SU-DHL-6 (cell line): Measurements from ENCODE around the gene HIBADH.

Source experiments
- H2AFZ ChIP-seq: fragments of 200-600 bp; sonication (generic); 2 replicates; pipeline ENCODE4 v1.6.1; 2014; ENCODE audit warnings: low read depth, mild to moderate bottlenecking, moderate library complexity, mixed read lengths, antibody characterized with exemption, low read length; ENCODE audit not compliant: severe bottlenecking
- H3F3A ChIP-seq: fragments of 200-600 bp; shearing (Covaris generic); 2 replicates; pipeline ENCODE4 v1.6.0; 2016; ENCODE audit warnings: antibody characterized with exemption, mild to moderate bottlenecking; ENCODE audit not compliant: insufficient read depth
- H3K27ac ChIP-seq: fragments of 200-600 bp; sonication (generic); 2 replicates; pipeline ENCODE4 v1.5.1; 2016; ENCODE audit warnings: low read depth, mild to moderate bottlenecking, low read length, moderate library complexity, mixed read lengths
- H3K27me3 ChIP-seq: fragments of 200-600 bp; sonication (generic), shearing (Covaris generic); 2 replicates; pipeline ENCODE4 v1.6.0; 2014; ENCODE audit warnings: mild to moderate bottlenecking, low read length
- H3K36me3 ChIP-seq: fragments of 200-600 bp; sonication (generic); 2 replicates; pipeline ENCODE4 v1.6.1; 2014; ENCODE audit warnings: mild to moderate bottlenecking, low read length, mixed read lengths
- H3K4me2 ChIP-seq: fragments of 300-600, 200-600 bp; shearing (Covaris generic), sonication (generic); 2 replicates; pipeline ENCODE4 v1.6.0; 2014; ENCODE audit warnings: low read length, low read depth, mild to moderate bottlenecking; ENCODE audit not compliant: poor library complexity, severe bottlenecking
- H3K4me3 ChIP-seq: fragments of 200-600 bp; sonication (generic); 2 replicates; pipeline ENCODE4 v1.5.1; 2014; ENCODE audit warnings: antibody characterized with exemption, low read length, mild to moderate bottlenecking, mixed read lengths; ENCODE audit not compliant: insufficient read depth, poor library complexity, severe bottlenecking
- H3K79me2 ChIP-seq: fragments of 200-600 bp; sonication (generic); 2 replicates; pipeline ENCODE4 v1.6.1; 2014; ENCODE audit warnings: mild to moderate bottlenecking, low read length, moderate library complexity; ENCODE audit not compliant: insufficient read depth
- H3K9ac ChIP-seq: fragments of 200-600 bp; sonication (generic); 2 replicates; pipeline ENCODE4 v1.7.0; 2014; ENCODE audit warnings: mild to moderate bottlenecking, low read length
- H3K9me2 ChIP-seq: fragments of 200-600 bp; sonication (generic); replicated peaks from 2 replicates; pipeline ENCODE4 v1.6.1; 2014; ENCODE audit warnings: low read length; ENCODE audit not compliant: insufficient read depth
- H3K9me3 ChIP-seq: fragments of 200-600 bp; sonication (generic); 2 replicates; pipeline ENCODE4 v1.6.1; 2014; ENCODE audit warnings: low read length, mixed read lengths; ENCODE audit not compliant: insufficient read depth
- H4K20me1 ChIP-seq: fragments of 200-600 bp; sonication (generic); 2 replicates; pipeline ENCODE4 v1.6.1; 2014; ENCODE audit warnings: low read depth, mild to moderate bottlenecking, antibody characterized with exemption, low read length, moderate library complexity, mixed read lengths
- EZH2phosphoT487 ChIP-seq: fragments of 200-600 bp; sonication (generic), shearing (Covaris generic); conservative IDR thresholded peaks from 2 replicates; pipeline ENCODE4 v1.6.1; 2018; ENCODE audit warnings: mild to moderate bottlenecking, antibody characterized with exemption, low read length, moderate library complexity, mixed read lengths
- TF ChIP-seq, protein P1 (sequence below): fragments of 200-600 bp; sonication (generic); IDR thresholded peaks from one replicate; pipeline ENCODE4 v1.5.1; 2017; ENCODE audit warnings: antibody characterized with exemption, mild to moderate bottlenecking, low read length, moderate library complexity; ENCODE audit not compliant: insufficient read depth, poor library complexity, severe bottlenecking

HIBADH gene

DNA sequence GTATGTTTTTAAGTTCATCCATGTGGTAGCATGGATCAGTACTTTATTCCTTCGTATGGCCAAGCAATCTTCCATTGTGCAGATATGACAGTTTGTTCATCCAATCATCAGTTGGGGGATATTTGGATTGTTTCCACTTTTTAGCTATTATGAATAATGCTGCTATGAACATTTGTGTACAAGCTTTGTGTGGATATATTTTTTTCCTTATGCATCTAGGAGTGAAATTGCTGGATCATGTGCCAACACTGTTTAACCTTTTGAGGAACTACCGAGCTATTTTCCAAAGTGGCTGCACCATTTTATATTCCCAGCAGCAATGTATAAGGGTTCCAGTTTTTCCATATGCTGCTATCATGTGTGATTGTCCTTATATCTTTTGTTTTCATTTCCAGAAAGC lies 140.1 kb downstream of the HIBADH start:
- Histone ChIP-seq H3F3A (no peaks in the 10 kb centered on the region), H3K27me3 (no peaks in the 10 kb centered on the region), H3K36me3 (0 out of 2 replicates have a peak, but pooled peaks cover 10% of the 10 kb centered on the region), H3K4me3 (no peak overlapping the region), H3K79me2 (no peaks in the 10 kb centered on the region), H3K27ac (no peak overlapping the region), H4K20me1 (no peaks in the 10 kb centered on the region), H3K4me2 (no peak overlapping the region), H2AFZ (no peak overlapping the region), H3K9ac (no peak overlapping the region), H3K9me2 (no peaks in the 10 kb centered on the region), H3K9me3 (no peaks in the 10 kb centered on the region)
- TF ChIP-seq, protein P1, sequence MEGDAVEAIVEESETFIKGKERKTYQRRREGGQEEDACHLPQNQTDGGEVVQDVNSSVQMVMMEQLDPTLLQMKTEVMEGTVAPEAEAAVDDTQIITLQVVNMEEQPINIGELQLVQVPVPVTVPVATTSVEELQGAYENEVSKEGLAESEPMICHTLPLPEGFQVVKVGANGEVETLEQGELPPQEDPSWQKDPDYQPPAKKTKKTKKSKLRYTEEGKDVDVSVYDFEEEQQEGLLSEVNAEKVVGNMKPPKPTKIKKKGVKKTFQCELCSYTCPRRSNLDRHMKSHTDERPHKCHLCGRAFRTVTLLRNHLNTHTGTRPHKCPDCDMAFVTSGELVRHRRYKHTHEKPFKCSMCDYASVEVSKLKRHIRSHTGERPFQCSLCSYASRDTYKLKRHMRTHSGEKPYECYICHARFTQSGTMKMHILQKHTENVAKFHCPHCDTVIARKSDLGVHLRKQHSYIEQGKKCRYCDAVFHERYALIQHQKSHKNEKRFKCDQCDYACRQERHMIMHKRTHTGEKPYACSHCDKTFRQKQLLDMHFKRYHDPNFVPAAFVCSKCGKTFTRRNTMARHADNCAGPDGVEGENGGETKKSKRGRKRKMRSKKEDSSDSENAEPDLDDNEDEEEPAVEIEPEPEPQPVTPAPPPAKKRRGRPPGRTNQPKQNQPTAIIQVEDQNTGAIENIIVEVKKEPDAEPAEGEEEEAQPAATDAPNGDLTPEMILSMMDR = no peak
- no peak for TF ChIP-seq EZH2phosphoT487

DNA sequence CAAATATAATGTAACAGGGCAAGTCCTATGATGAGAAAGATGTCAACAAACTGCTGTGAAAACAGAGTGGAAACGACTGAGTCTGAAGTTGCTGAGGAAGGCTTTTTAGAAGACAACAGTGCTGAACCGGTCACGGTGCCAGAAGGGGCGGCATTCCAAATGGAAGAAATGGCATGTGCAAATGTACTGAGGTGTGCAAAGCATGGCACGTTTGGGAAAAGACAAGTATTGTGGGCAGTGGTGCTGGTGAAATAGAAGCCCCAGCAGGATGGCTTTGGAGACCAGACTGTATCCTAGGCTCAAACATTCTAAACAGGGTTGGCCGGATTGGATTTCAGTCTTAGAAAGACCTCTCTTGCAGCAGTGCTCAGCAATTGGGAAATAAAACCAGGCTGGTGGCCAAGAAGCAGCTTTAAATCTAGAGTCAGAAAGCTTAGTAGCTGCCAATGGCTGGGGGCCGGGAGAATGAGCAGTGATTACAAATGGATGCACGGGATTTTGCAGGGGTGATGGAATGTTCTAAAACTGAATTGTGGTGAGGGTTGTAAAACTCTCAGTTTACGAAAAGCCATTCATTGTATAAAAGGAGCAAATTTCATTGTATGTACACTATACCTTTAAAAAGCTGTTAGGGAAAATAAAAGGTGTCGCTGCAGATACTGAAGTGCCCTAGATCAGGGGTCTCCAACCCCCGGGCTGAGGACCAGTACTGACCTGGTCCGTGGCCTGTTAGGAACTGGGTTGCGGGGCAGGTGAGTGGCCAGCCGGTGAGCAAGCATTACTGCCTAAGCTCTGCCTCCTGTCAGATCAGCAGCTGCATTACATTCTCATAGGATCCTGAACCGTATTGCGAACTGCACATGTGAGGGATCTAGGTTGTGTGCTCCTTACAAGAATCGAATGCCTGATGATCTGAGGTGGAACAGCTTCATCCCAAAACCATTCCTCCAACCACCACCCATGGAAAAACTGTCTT lies 141.6 kb downstream of the HIBADH start:
- H3K27ac ChIP-seq = no peak overlapping the region
- no peaks in the 10 kb centered on the region for H3F3A ChIP-seq
- no peak overlapping the region for H2AFZ ChIP-seq
- H3K79me2 ChIP-seq = no peaks in the 10 kb centered on the region
- 0 out of 2 replicates have a peak, but pooled peaks cover 10% of the 10 kb centered on the region for H3K36me3 ChIP-seq
- H3K9ac ChIP-seq = no peak overlapping the region
- H3K4me3 ChIP-seq = no peak overlapping the region
- H3K27me3 ChIP-seq = no peaks in the 10 kb centered on the region
- H3K4me2 ChIP-seq = no peak overlapping the region
- H3K9me3 ChIP-seq = no peaks in the 10 kb centered on the region
- no peaks in the 10 kb centered on the region for H4K20me1 ChIP-seq
- no peak for TF ChIP-seq EZH2phosphoT487
- TF ChIP-seq, protein P1 = no peak
- H3K9me2 ChIP-seq = no peaks in the 10 kb centered on the region

DNA sequence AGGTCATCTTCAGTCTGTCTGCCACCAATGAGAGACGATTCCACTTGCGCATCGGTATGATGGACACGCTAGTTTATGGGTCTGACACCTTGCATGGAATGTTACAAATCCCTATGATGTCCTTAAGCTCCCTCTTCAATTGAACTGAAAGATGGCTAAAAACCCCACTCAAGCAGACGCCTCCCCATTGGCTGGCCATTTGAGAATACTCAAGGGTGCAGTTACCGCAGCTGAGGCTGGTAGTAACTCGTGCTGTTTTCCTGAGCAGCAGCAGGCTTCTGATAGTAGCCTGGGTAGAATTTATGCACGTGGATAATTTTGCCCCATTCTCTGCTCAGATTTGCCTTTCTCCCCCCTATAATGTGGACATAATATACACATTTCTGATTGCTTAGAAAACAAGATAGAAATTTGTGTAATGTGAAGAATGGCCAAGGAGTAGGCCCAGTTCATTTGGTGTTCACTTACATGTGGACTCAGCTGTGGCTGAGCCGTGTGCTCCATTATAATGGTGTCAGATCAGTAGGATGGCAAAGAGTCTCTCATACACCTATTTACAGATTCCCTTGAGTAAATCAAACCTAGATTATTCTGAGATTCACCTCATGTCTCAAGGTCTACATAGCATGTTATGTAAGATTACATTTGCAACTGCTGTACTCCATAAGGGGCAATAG lies 142.8 kb downstream of the HIBADH start:
- H2AFZ ChIP-seq = no peak overlapping the region
- no peaks in the 10 kb centered on the region for H3K79me2 ChIP-seq
- TF ChIP-seq, protein P1 = no peak
- no peak overlapping the region for H3K27ac ChIP-seq
- H4K20me1 ChIP-seq = no peaks in the 10 kb centered on the region
- H3K27me3 ChIP-seq = no peaks in the 10 kb centered on the region
- no peak overlapping the region for H3K4me3 ChIP-seq
- H3K36me3 ChIP-seq = 0 out of 2 replicates have a peak, but pooled peaks cover 4% of the 10 kb centered on the region
- H3F3A ChIP-seq = no peaks in the 10 kb centered on the region
- no peaks in the 10 kb centered on the region for H3K9me3 ChIP-seq
- H3K9ac ChIP-seq = no peak overlapping the region
- no peak overlapping the region for H3K4me2 ChIP-seq
- H3K9me2 ChIP-seq = no peaks in the 10 kb centered on the region
